GM18526 (cell line): ENCODE measurements around the gene GGT7.
A peak's percentile ranks its signal among the peaks of the same experiment; 100 is the strongest.

Source experiments
- POLR2A ChIP-seq: IDR thresholded peaks from 3 replicates; pipeline ENCODE4 v1.6.1; 2011; ENCODE audit not compliant: insufficient read length; ENCODE audit errors: extremely low read depth

GGT7 gene

GRCh38 chr20:34863421-34863965, 9.2 kb downstream of the GGT7 start:
- no peak for TF ChIP-seq POLR2A

- no peak for TF ChIP-seq POLR2A
Observed at GRCh38 chr20:34862724-34863123, 9.9 kb downstream of the GGT7 start.

DNA sequence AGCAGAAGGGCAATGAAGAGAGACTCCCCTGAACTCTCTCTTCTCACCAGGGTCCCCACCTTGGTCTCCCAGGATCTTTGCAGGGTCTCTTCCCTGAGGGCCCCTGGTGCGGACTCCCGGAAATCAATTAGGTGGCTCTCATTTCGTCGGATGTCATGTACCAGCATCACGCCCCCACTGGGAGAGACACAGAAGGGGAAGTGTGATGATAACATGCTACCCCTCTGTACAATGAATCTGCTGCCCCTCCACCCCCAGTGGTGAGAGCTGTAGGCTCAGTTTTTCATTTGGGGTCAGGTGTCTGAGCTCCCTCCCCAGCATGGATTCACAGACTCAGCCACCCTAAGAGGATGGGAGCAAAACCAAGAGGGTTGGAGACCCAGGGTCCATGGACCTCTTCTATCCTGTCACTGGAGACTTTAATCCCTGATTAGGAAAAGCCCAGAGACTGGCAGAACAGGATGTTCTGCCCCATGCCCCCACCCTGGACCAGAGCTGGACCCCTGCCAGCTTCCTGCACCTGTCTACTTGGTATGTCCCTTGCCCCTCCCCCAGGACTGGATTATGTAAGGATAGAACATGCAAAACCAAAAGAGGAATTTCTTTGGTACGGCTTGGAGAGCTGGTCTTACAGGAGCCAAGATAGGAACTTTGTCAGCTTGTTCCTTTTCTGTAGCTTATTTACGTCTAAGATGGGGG, 11.1 kb downstream of the GGT7 start:
- TF ChIP-seq POLR2A, result no peak

GRCh38 chr20:34859826-34860545, 12.7 kb downstream of the GGT7 start:
- no peak for TF ChIP-seq POLR2A

DNA sequence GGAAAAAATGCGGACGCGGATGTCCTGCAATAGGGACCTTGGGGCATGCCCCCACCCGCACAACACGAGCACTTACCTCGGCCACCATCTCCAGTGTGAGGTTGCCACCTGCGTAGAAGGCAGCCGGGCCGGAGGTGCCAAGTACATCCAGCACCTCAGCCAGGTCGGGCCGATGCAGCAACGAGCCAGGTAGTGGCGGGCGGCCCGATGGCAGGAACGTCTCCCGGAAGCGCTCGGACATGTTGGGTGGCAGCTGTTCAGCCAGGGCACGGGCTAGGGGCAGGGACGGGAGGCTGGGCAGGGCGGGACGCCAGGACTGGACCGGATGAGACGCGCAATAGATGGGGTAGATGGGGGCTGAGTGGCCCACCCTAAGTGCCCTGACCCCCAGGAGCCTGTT, 13.3 kb downstream of the GGT7 start:
- TF ChIP-seq POLR2A, result no peak

DNA sequence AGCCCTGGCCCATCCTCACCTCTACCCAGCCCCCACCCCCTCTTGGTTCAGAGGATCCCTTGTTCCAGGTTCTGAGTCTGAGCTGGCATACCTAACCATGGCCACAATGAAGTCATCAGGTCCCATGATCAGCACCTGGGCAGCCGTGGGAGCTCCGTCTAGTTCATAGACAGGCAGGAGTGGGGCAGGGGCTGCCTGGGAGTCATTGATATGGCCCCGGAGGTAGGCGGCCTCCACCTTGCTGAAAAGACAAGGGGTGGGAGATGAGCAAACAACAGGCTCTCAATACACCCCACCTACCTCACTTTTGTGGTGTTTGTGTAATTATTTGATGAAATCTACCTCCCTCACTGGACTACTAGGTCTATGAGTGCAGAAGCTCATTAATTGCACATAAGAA, 20.4 kb downstream of the GGT7 start:
- TF ChIP-seq POLR2A, result no peak

DNA sequence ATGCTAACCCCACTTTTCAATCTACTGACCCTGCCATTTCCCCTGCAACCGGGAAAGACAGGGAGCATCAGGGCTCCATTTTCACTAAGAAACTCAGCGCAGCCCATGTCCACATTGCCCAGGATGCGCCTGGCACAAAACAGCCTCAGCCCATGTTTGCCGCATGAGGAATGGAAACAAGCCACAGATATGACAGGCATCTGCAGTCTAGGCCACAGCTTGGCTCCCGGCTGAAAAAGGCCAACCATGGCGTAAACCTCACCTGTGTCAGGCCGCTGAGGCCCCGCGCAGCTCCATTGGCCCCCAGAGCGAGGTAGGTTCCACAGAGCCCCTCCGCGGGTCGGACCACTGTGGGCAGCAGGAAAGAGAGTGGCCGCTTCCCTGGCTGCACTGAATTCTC, 21.7 kb downstream of the GGT7 start:
- no peak for TF ChIP-seq POLR2A

GRCh38 chr20:34849778-34850177, 22.9 kb downstream of the GGT7 start:
- TF ChIP-seq POLR2A, result no peak

GRCh38 chr20:34848597-34848996, 24.1 kb downstream of the GGT7 start:
- no peak for TF ChIP-seq POLR2A

DNA sequence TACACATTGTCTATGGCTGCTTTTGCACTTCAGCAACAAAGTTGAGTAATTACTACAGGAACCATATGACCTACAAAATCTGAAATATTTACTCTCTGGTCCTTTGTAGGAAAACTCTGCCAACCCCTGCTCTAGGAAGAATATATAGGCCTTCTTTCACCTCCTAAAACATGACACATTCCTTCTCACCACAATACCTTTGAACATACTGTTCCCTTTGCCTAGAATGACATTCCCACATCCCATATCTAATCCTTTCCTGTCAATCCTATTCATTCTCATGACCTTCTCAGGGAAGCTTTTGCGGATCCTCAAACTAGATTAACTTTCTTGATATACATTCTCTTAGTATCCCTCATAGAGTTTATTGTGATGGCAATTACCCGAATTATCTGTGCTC, 29.2 kb downstream of the GGT7 start:
- no peak for TF ChIP-seq POLR2A

DNA sequence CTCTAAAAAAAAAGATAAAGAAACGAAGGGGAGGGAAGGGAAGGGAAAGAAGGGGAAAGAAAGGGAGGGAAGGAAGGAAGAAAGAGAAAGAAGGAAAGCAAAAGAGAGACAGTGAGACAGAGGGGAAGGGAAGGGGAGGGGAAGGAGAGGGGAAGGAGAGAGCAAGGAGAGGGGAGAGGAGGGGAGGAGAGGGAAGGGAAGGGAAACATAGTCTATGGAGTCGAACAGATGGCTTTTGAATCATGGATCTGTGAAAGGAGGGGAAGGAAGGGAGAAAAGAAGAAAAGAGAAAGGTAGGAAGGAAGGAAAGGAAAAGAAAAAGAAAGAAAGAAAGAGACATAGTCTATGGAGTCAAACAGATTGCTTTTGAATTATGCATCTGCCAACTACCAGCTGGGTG, 30.5 kb downstream of the GGT7 start:
- no peak for TF ChIP-seq POLR2A

- TF ChIP-seq POLR2A, result no peak
Observed at GRCh38 chr20:34834459-34834893, 38.2 kb downstream of the GGT7 start.

GRCh38 chr20:34831936-34832335, 40.7 kb downstream of the GGT7 start:
- no peak for TF ChIP-seq POLR2A

GRCh38 chr20:34829191-34829590, 43.5 kb downstream of the GGT7 start:
- no peak for TF ChIP-seq POLR2A

DNA sequence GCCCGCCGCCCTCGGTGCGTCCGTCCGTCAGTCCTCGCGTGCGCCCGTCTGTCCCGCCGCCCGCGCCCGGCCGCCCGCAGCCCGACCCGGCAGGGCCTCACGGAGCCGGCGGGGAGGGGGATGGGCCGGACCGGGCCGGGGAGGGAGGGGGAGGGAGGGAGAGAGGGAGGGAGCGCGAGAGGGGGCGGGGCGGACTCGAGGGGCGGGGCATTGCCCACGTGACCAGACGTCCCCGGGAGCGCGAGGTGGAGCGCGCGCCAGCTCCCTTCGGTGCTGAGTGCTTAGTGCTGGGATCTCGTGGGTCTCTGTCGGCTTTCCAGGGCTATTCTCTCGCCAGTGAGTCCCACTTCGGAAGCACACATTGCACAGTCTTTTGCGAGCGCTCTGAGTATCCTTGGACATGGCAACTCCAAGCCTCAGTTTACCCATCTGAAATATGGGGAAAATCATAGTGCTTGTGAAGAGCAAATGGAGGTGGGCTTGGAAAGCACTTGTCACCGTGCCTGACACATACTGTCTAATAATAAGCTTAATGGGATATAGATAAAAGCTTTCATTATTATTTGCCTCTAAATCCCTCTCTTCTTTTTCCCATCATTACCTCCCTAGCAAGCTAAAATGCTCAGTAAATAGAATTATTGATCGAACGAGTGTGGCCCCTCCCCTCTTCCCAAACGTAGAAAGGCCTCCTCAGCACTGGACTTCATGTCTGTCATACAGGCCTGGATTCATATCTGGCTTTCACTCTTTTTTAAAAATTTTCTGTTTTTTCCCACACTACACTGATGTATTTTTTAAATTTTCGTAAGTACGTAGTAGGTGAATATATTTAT, 46.9 kb downstream of the GGT7 start, which contains the start of gene NCOA6:
Gene NCOA6, minus strand, starts transcription at position 122 of the 833 bp plus-strand sequence. CDS start 43,296 bp downstream, outside the sequence.
- TF ChIP-seq POLR2A, result peak; percentile 60

GRCh38 chr20:34824806-34825529, 47.7 kb downstream of the GGT7 start:
- TF ChIP-seq POLR2A, result peak; percentile 52
